HCT116 (cell line): ENCODE measurements around the gene UBE2D2. TPM values are rescaled to one million over a fixed set of nuclear protein-coding genes. Genes with fewer than 3 reads are reported as not detected.
A peak's percentile ranks its signal among the peaks of the same experiment; 100 is the strongest.

ENCODE experiments used
- ATAC-seq: fragments of 200-7000 bp; cut with Tn5 transposase; 2 replicates; pipeline ENCODE4 v1.9.1; 2020; ENCODE audit warnings: mild to moderate bottlenecking, moderate library complexity
- BruUV-seq: library from RNA; stranded (reverse); fragments of 400-500 nt; replicated peaks from 2 replicates; lab custom pipeline; 2021; lab: Mats Ljungman, UMichigan
- CTCF ChIA-PET: fragments of 300-600 bp; sonication (Branson Sonifier 250); formaldehyde crosslinking; loops from one replicate; lab custom pipeline; 2021; ENCODE audit warnings: antibody characterized with exemption; lab: Charles Lee
- POLR2A ChIA-PET: fragments of 300-600, 350-600 bp; sonication (Branson Sonifier 250); formaldehyde crosslinking; loops from one replicate; lab custom pipeline; 2021; ENCODE audit warnings: antibody characterized with exemption; lab: Charles Lee
- RAD21 ChIA-PET, 2 experiments: fragments of 300-600 bp; sonication (Branson Sonifier 250); formaldehyde crosslinking; loops; one replicate each; lab custom pipeline; 2023; ENCODE audit warnings: low total read pairs in 2 of 2; ENCODE audit not compliant: uncharacterized antibody in 2 of 2, unreplicated experiment in 2 of 2, low non-redundant PET in 1 of 2; lab: Charles Lee
- DNase-seq: peaks from one replicate; pipeline ENCODE4 v3.0.0-alpha.2; 2010; ENCODE audit warnings: low read depth, low spot score
- H2AFZ ChIP-seq: fragments of 200-600 bp; shearing (Covaris generic), sonication (generic); 2 replicates; pipeline ENCODE4 v1.6.1; 2017; ENCODE audit warnings: low read depth, mixed run types, mixed read lengths, antibody characterized with exemption, low read length; ENCODE audit not compliant: poor library complexity, severe bottlenecking
- H3K27ac ChIP-seq: 2 replicates; pipeline ENCODE4 v1.5.1; 2012; ENCODE audit warnings: low read depth, low read length
- H3K27me3 ChIP-seq: fragments of 200-600 bp; sonication (generic); 2 replicates; pipeline ENCODE4 v1.6.1; 2016; ENCODE audit warnings: mixed run types, low read length, mixed read lengths; ENCODE audit not compliant: insufficient read depth
- H3K36me3 ChIP-seq, 2 experiments: fragments of 200-500 bp in 1 of 2; fragments of 200-600 bp in 1 of 2; sonication (Bioruptor generic) in 1 of 2; sonication (generic) in 1 of 2; 2 replicates each; pipeline versions ENCODE4 v1.5.1 to v1.6.1; 2014 to 2016; ENCODE audit warnings: low read length in 2 of 2, inconsistent platforms in 1 of 2, mixed read lengths in 1 of 2, mixed run types in 1 of 2; ENCODE audit not compliant: insufficient read depth in 2 of 2, control insufficient read depth in 1 of 2
- H3K4me1 ChIP-seq, 2 experiments: fragments of 200-600 bp in 1 of 2; sonication (generic) in 1 of 2; 2 replicates each; pipeline versions ENCODE4 v1.5.1 to v1.6.1; 2012 to 2017; ENCODE audit warnings: low read length in 2 of 2, inconsistent platforms in 1 of 2, mild to moderate bottlenecking in 1 of 2, mixed read lengths in 1 of 2, mixed run types in 1 of 2, moderate library complexity in 1 of 2; ENCODE audit not compliant: insufficient read depth in 2 of 2, control insufficient read depth in 1 of 2
- H3K4me2 ChIP-seq: fragments of 200-600 bp; sonication (generic); 2 replicates; pipeline ENCODE4 v1.6.1; 2017; ENCODE audit warnings: mixed run types, low read length, mixed read lengths
- H3K4me3 ChIP-seq, 2 experiments: fragments of 200-600 bp in 1 of 2; sonication (generic) in 1 of 2; replicated peaks in 1 of 2; 2 replicates each; pipeline ENCODE4 v1.5.1; 2011 to 2016; ENCODE audit warnings: low read length in 2 of 2, control low read depth in 1 of 2, low read depth in 1 of 2, mild to moderate bottlenecking in 1 of 2, mixed read lengths in 1 of 2, mixed run types in 1 of 2
- H3K79me2 ChIP-seq: fragments of 200-600 bp; sonication (generic); 2 replicates; pipeline ENCODE4 v1.6.1; 2017; ENCODE audit warnings: mild to moderate bottlenecking, mixed run types, low read length, moderate library complexity, mixed read lengths; ENCODE audit not compliant: insufficient read depth
- H3K9ac ChIP-seq: fragments of 200-600 bp; sonication (generic); 2 replicates; pipeline ENCODE4 v1.6.1; 2016; ENCODE audit warnings: low read length, mixed read lengths
- H3K9me2 ChIP-seq: fragments of 200-600 bp; sonication (generic), shearing (Covaris generic); 2 replicates; pipeline ENCODE4 v1.6.1; 2017; ENCODE audit warnings: mixed run types, mild to moderate bottlenecking, moderate library complexity; ENCODE audit not compliant: insufficient read depth
- H3K9me3 ChIP-seq, 2 experiments: fragments of 200-500 bp in 1 of 2; fragments of 200-600 bp in 1 of 2; sonication (Bioruptor generic) in 1 of 2; sonication (generic) in 1 of 2; 2 replicates each; pipeline ENCODE4 v1.6.1; 2014 to 2017; ENCODE audit warnings: low read length in 2 of 2, mixed read lengths in 2 of 2, inconsistent platforms in 1 of 2, low read depth in 1 of 2, mild to moderate bottlenecking in 1 of 2, mixed run types in 1 of 2, moderate library complexity in 1 of 2; ENCODE audit not compliant: control insufficient read depth in 1 of 2, insufficient read depth in 1 of 2
- H4K20me1 ChIP-seq: fragments of 200-600 bp; sonication (generic), shearing (Covaris generic); 2 replicates; pipeline ENCODE4 v1.6.1; 2017; ENCODE audit warnings: mixed run types, mild to moderate bottlenecking, moderate library complexity; ENCODE audit not compliant: insufficient read depth
- CBX3 ChIP-seq: IDR thresholded peaks from 2 replicates; pipeline ENCODE4 v1.6.1; 2012; ENCODE audit warnings: low read depth
- EGR1 ChIP-seq: IDR thresholded peaks from 2 replicates; pipeline ENCODE4 v1.6.1; 2012; ENCODE audit warnings: low read depth
- EZH2phosphoT487 ChIP-seq: fragments of 200-600 bp; IDR thresholded peaks from 2 replicates; pipeline ENCODE4 v1.6.1; 2018; ENCODE audit warnings: antibody characterized with exemption, borderline replicate concordance
- FOSL1 ChIP-seq: IDR thresholded peaks from 2 replicates; pipeline ENCODE4 v1.6.1; 2012; ENCODE audit warnings: low read depth
- JUND ChIP-seq: IDR thresholded peaks from 2 replicates; pipeline ENCODE4 v1.6.1; 2012
- POLR2A ChIP-seq: IDR thresholded peaks from 2 replicates; pipeline ENCODE4 v1.7.0; 2011; ENCODE audit warnings: borderline replicate concordance; ENCODE audit not compliant: insufficient read depth, insufficient read length; ENCODE audit errors: extremely low read depth
- SIN3A ChIP-seq: IDR thresholded peaks from 2 replicates; pipeline ENCODE4 v1.6.1; 2012; ENCODE audit warnings: low read depth
- ZBTB33 ChIP-seq: IDR thresholded peaks from 2 replicates; pipeline ENCODE4 v1.6.1; 2011; ENCODE audit warnings: mild to moderate bottlenecking, low read length, moderate library complexity; ENCODE audit not compliant: insufficient replicate concordance; ENCODE audit errors: extremely low read depth
- ZNF274 ChIP-seq: fragments of 200-500 bp; sonication (Bioruptor generic); IDR thresholded peaks from 2 replicates; pipeline ENCODE4 v1.6.1; 2014; ENCODE audit warnings: mild to moderate bottlenecking, low read depth, low read length, inconsistent platforms
- intact Hi-C: fragments of 100-400 bp; cut with micrococcal nuclease; formaldehyde crosslinking; loops from 2 replicates; pipeline ENCODE4 v1.10.0; 2022
- total RNA-seq: library from RNA; stranded (reverse); gene quantifications from one replicate; pipeline ENCODE4 v1.2.1, GENCODE V29; 2021; ENCODE audit not compliant: unreplicated experiment
- TF ChIP-seq, protein P1 (sequence below): IDR thresholded peaks from 2 replicates; pipeline ENCODE4 v1.6.1; 2012

Gene UBE2D2
- total RNA-seq, 1 experiment from 2014 or later: 140 TPM

GRCh38 chr5:139675825-139676224 is 114.7 kb downstream of the UBE2D2 start:
- intact Hi-C loops: no loop called here
- peaks cover 13 to 22% of the 10 kb centered on the region in 2 experiments; a peak in 2 of 4 replicates for H3K4me1 ChIP-seq
- DNase-seq: no peak
- H3K9me3 ChIP-seq: no peaks in the 10 kb centered on the region
- no peaks in the 10 kb centered on the region for H3K27me3 ChIP-seq
- H3K9ac ChIP-seq: no peak overlapping the region
- no peak overlapping the region for H3K4me3 ChIP-seq
- peak; percentile 46 for ATAC-seq
- H3K36me3 ChIP-seq: peaks cover 0 to 4% of the 10 kb centered on the region in 2 experiments; a peak in 1 of 4 replicates
- no TSS peak for BruUV-seq
- no peaks in the 10 kb centered on the region for H3K9me2 ChIP-seq
- peaks cover 57% of the 10 kb centered on the region for H3K79me2 ChIP-seq
- POLR2A ChIA-PET: no interaction called here
- H4K20me1 ChIP-seq: no peaks in the 10 kb centered on the region
- RAD21 ChIA-PET: no interaction called here
- no peak overlapping the region for H3K4me2 ChIP-seq
- TF ChIP-seq EGR1 (no peak), POLR2A (no peak), JUND (no peak), ZNF274 (no peak), SIN3A (no peak), FOSL1 (no peak), CBX3 (no peak), ZBTB33 (no peak), EZH2phosphoT487 (no peak)
- TF ChIP-seq, protein P1, sequence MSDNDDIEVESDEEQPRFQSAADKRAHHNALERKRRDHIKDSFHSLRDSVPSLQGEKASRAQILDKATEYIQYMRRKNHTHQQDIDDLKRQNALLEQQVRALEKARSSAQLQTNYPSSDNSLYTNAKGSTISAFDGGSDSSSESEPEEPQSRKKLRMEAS: no peak
- H2AFZ ChIP-seq: no peak overlapping the region
- CTCF ChIA-PET: interaction anchor here (0.8 kb wide), 1 partner anchor 9 kb away, joined by 3 read pairs; no protein-coding TSS in a partner anchor
- no peak overlapping the region for H3K27ac ChIP-seq
